CD4-positive, alpha-beta T cell (primary cell): ENCODE results near the gene NME3. TPM values are rescaled to one million over a fixed set of nuclear protein-coding genes. Genes with fewer than 3 reads are reported as not detected.

ENCODE experiments used
- ATAC-seq: fragments of 200-7000 bp; cut with Tn5 transposase; one replicate; pipeline ENCODE4 v1.10.0; 2022; ENCODE audit warnings: mild to moderate bottlenecking; ENCODE audit not compliant: poor library complexity
- CTCF ChIA-PET: fragments of 350-600 bp; sonication (Branson Sonifier 250); formaldehyde crosslinking; loops from one replicate; lab custom pipeline; 2021; ENCODE audit warnings: antibody characterized with exemption, inconsistent platforms; lab: Charles Lee
- POLR2A ChIA-PET: fragments of 350-600 bp; sonication (Branson Sonifier 250); formaldehyde crosslinking; loops from one replicate; lab custom pipeline; 2021; ENCODE audit warnings: antibody characterized with exemption, inconsistent platforms; lab: Charles Lee
- DNase-seq, 14 experiments: peaks; one replicate each; pipeline ENCODE4 v3.0.0-alpha.2; 2013 to 2020; ENCODE audit warnings: mixed read lengths in 2 of 14
- H3K27ac ChIP-seq, 2 donors: one replicate each; pipeline versions ENCODE4 v1.5.1 to v1.7.0; 2013; ENCODE audit warnings: low read length in 2 of 2, low read depth in 1 of 2, mild to moderate bottlenecking in 1 of 2
- H3K27me3 ChIP-seq, 2 experiments: 1 replicate in 1 of 2; 2 replicates in 1 of 2; pipeline versions ENCODE4 v1.6.1 to v1.7.0; 2013; ENCODE audit warnings: low read length in 2 of 2, control low read depth in 1 of 2, mild to moderate bottlenecking in 1 of 2, moderate library complexity in 1 of 2; ENCODE audit not compliant: insufficient read depth in 2 of 2, control insufficient read depth in 1 of 2
- H3K36me3 ChIP-seq: one replicate; pipeline ENCODE4 v1.6.1; 2013; ENCODE audit warnings: low read length, control low read depth; ENCODE audit not compliant: insufficient read depth
- H3K4me1 ChIP-seq: one replicate; pipeline ENCODE4 v1.6.1; 2013; ENCODE audit warnings: low read length, control low read depth; ENCODE audit not compliant: insufficient read depth
- H3K4me3 ChIP-seq: one replicate; pipeline ENCODE4 v1.5.1; 2013; ENCODE audit warnings: mild to moderate bottlenecking, low read length, moderate library complexity
- H3K9me3 ChIP-seq, 2 experiments: 1 replicate in 1 of 2; 2 replicates in 1 of 2; pipeline versions ENCODE4 v1.6.1 to v1.7.0; 2013; ENCODE audit warnings: low read length in 2 of 2, mild to moderate bottlenecking in 2 of 2, control low read depth in 1 of 2, moderate library complexity in 1 of 2; ENCODE audit not compliant: control insufficient read depth in 1 of 2, insufficient read depth in 1 of 2
- H3K27ac Mint-ChIP-seq: one replicate; pipeline ENCODE4 v1.8.0; 2020; ENCODE audit warnings: mixed read lengths
- H3K27me3 Mint-ChIP-seq: one replicate; pipeline ENCODE4 v1.8.0; 2021; ENCODE audit warnings: mixed read lengths
- H3K36me3 Mint-ChIP-seq: one replicate; pipeline ENCODE4 v1.8.0; 2021; ENCODE audit warnings: low read depth, mixed read lengths
- H3K4me1 Mint-ChIP-seq: one replicate; pipeline ENCODE4 v1.8.0; 2021; ENCODE audit warnings: low read depth, mixed read lengths
- H3K4me3 Mint-ChIP-seq: one replicate; pipeline ENCODE4 v1.8.0; 2020; ENCODE audit warnings: mild to moderate bottlenecking, mixed read lengths
- H3K9me3 Mint-ChIP-seq: one replicate; pipeline ENCODE4 v1.8.0; 2020; ENCODE audit warnings: mixed read lengths
- CTCF ChIP-seq: fragments of 200-600 bp; IDR thresholded peaks from one replicate; pipeline ENCODE4 v1.8.0; 2022; ENCODE audit warnings: antibody characterized with exemption, mild to moderate bottlenecking
- intact Hi-C, 2 experiments: fragments of 100-400 bp; cut with DNase I in 1 of 2; cut with micrococcal nuclease in 1 of 2; formaldehyde crosslinking; loops; one replicate each; pipeline versions ENCODE4 v1.15.1 to v1.9.0; 2023 to 2025; cut with DNase I, micrococcal nuclease
- total RNA-seq, 174 experiments: library from RNA in 2 of 174; stranded (reverse) in 2 of 174; gene quantifications; one replicate each; pipeline ENCODE4 v1.2.3 and lab custom pipeline; 2021 to 2026

The NME3 gene
- total RNA-seq, 2 experiments from 2014 or later = 46.2 to 54.2 TPM

GRCh38 chr16:1810106-1810505 is 38.8 kb upstream of the NME3 start:
- CTCF ChIA-PET = no interaction called here
- no peaks in the 10 kb centered on the region for H3K27me3 ChIP-seq
- H3K36me3 Mint-ChIP-seq = peaks cover 55% of the 10 kb centered on the region
- no peak overlapping the region for H3K4me3 Mint-ChIP-seq
- intact Hi-C loops = no loop called here
- no peaks in the 10 kb centered on the region for H3K27me3 Mint-ChIP-seq
- no peak overlapping the region for H3K4me3 ChIP-seq
- POLR2A ChIA-PET = interaction anchor here (1.5 kb wide), 1 partner anchor 27 kb away, joined by 3 read pairs; the partner anchor contains the start of genes NUBP2 and SPSB3
- no peak for ATAC-seq
- no peak for DNase-seq
- no peak overlapping the region for H3K27ac Mint-ChIP-seq
- peaks cover 49% of the 10 kb centered on the region for H3K36me3 ChIP-seq
- no peak for TF ChIP-seq CTCF
- peaks cover 3% of the 10 kb centered on the region for H3K4me1 ChIP-seq
- peaks cover 6% of the 10 kb centered on the region for H3K4me1 Mint-ChIP-seq
- H3K9me3 ChIP-seq = peaks cover 0 to 5% of the 10 kb centered on the region in 2 experiments
- H3K27ac ChIP-seq = no peak overlapping the region
- no peaks in the 10 kb centered on the region for H3K9me3 Mint-ChIP-seq

GRCh38 chr16:1809281-1809801 is 38.0 kb upstream of the NME3 start:
- ATAC-seq = no peak
- peaks cover 49% of the 10 kb centered on the region for H3K36me3 ChIP-seq
- no peak for TF ChIP-seq CTCF
- no peak overlapping the region for H3K27ac Mint-ChIP-seq
- H3K4me1 ChIP-seq = peaks cover 3% of the 10 kb centered on the region
- H3K9me3 Mint-ChIP-seq = no peaks in the 10 kb centered on the region
- H3K4me1 Mint-ChIP-seq = peaks cover 6% of the 10 kb centered on the region
- peaks cover 55% of the 10 kb centered on the region for H3K36me3 Mint-ChIP-seq
- no peak overlapping the region for H3K27ac ChIP-seq
- H3K27me3 Mint-ChIP-seq = no peaks in the 10 kb centered on the region
- intact Hi-C loops = no loop called here
- peaks cover 0 to 5% of the 10 kb centered on the region in 2 experiments for H3K9me3 ChIP-seq
- no peak overlapping the region for H3K4me3 Mint-ChIP-seq
- H3K4me3 ChIP-seq = no peak overlapping the region
- CTCF ChIA-PET = no interaction called here
- no peaks in the 10 kb centered on the region for H3K27me3 ChIP-seq
- DNase-seq = peak in 1 of 14 experiments; percentile 27
- POLR2A ChIA-PET = interaction anchor here (1.5 kb wide), 1 partner anchor 27 kb away, joined by 3 read pairs; the partner anchor contains the start of genes NUBP2 and SPSB3

- no peaks in the 10 kb centered on the region for H3K27me3 ChIP-seq
- H3K27ac Mint-ChIP-seq = no peak overlapping the region
- H3K36me3 ChIP-seq = peaks cover 45% of the 10 kb centered on the region
- no peak overlapping the region for H3K27ac ChIP-seq
- H3K9me3 Mint-ChIP-seq = no peaks in the 10 kb centered on the region
- DNase-seq (no peak), ATAC-seq (no peak)
- peaks cover 0 to 5% of the 10 kb centered on the region in 2 experiments for H3K9me3 ChIP-seq
- peaks cover 3% of the 10 kb centered on the region for H3K4me1 ChIP-seq
- peaks cover 54% of the 10 kb centered on the region for H3K36me3 Mint-ChIP-seq
- intact Hi-C loops = no loop called here
- POLR2A ChIA-PET = no interaction called here
- no peak overlapping the region for H3K4me3 ChIP-seq
- no peak overlapping the region for H3K4me3 Mint-ChIP-seq
- CTCF ChIA-PET = no interaction called here
- no peaks in the 10 kb centered on the region for H3K27me3 Mint-ChIP-seq
- no peak for TF ChIP-seq CTCF
- peaks cover 6% of the 10 kb centered on the region for H3K4me1 Mint-ChIP-seq
These were observed 37.3 kb upstream of the NME3 start for GRCh38 chr16:1808691-1809090.
